SU-DHL-6 (cell line): ENCODE data around the gene FANCF.

Experiments
- H2AFZ ChIP-seq: fragments of 200-600 bp; sonication (generic); 2 replicates; pipeline ENCODE4 v1.6.1; 2014; ENCODE audit warnings: low read depth, mild to moderate bottlenecking, moderate library complexity, mixed read lengths, antibody characterized with exemption, low read length; ENCODE audit not compliant: severe bottlenecking
- H3F3A ChIP-seq: fragments of 200-600 bp; shearing (Covaris generic); 2 replicates; pipeline ENCODE4 v1.6.0; 2016; ENCODE audit warnings: antibody characterized with exemption, mild to moderate bottlenecking; ENCODE audit not compliant: insufficient read depth
- H3K27ac ChIP-seq: fragments of 200-600 bp; sonication (generic); 2 replicates; pipeline ENCODE4 v1.5.1; 2016; ENCODE audit warnings: low read depth, mild to moderate bottlenecking, low read length, moderate library complexity, mixed read lengths
- H3K27me3 ChIP-seq: fragments of 200-600 bp; sonication (generic), shearing (Covaris generic); 2 replicates; pipeline ENCODE4 v1.6.0; 2014; ENCODE audit warnings: mild to moderate bottlenecking, low read length
- H3K36me3 ChIP-seq: fragments of 200-600 bp; sonication (generic); 2 replicates; pipeline ENCODE4 v1.6.1; 2014; ENCODE audit warnings: mild to moderate bottlenecking, low read length, mixed read lengths
- H3K4me2 ChIP-seq: fragments of 300-600, 200-600 bp; shearing (Covaris generic), sonication (generic); 2 replicates; pipeline ENCODE4 v1.6.0; 2014; ENCODE audit warnings: low read length, low read depth, mild to moderate bottlenecking; ENCODE audit not compliant: poor library complexity, severe bottlenecking
- H3K4me3 ChIP-seq: fragments of 200-600 bp; sonication (generic); 2 replicates; pipeline ENCODE4 v1.5.1; 2014; ENCODE audit warnings: antibody characterized with exemption, low read length, mild to moderate bottlenecking, mixed read lengths; ENCODE audit not compliant: insufficient read depth, poor library complexity, severe bottlenecking
- H3K79me2 ChIP-seq: fragments of 200-600 bp; sonication (generic); 2 replicates; pipeline ENCODE4 v1.6.1; 2014; ENCODE audit warnings: mild to moderate bottlenecking, low read length, moderate library complexity; ENCODE audit not compliant: insufficient read depth
- H3K9ac ChIP-seq: fragments of 200-600 bp; sonication (generic); 2 replicates; pipeline ENCODE4 v1.7.0; 2014; ENCODE audit warnings: mild to moderate bottlenecking, low read length
- H3K9me2 ChIP-seq: fragments of 200-600 bp; sonication (generic); replicated peaks from 2 replicates; pipeline ENCODE4 v1.6.1; 2014; ENCODE audit warnings: low read length; ENCODE audit not compliant: insufficient read depth
- H3K9me3 ChIP-seq: fragments of 200-600 bp; sonication (generic); 2 replicates; pipeline ENCODE4 v1.6.1; 2014; ENCODE audit warnings: low read length, mixed read lengths; ENCODE audit not compliant: insufficient read depth
- H4K20me1 ChIP-seq: fragments of 200-600 bp; sonication (generic); 2 replicates; pipeline ENCODE4 v1.6.1; 2014; ENCODE audit warnings: low read depth, mild to moderate bottlenecking, antibody characterized with exemption, low read length, moderate library complexity, mixed read lengths
- CTCF ChIP-seq: fragments of 200-600 bp; sonication (generic); IDR thresholded peaks from one replicate; pipeline ENCODE4 v1.5.1; 2017; ENCODE audit warnings: antibody characterized with exemption, mild to moderate bottlenecking, low read length, moderate library complexity; ENCODE audit not compliant: insufficient read depth, poor library complexity, severe bottlenecking
- EZH2phosphoT487 ChIP-seq: fragments of 200-600 bp; sonication (generic), shearing (Covaris generic); conservative IDR thresholded peaks from 2 replicates; pipeline ENCODE4 v1.6.1; 2018; ENCODE audit warnings: mild to moderate bottlenecking, antibody characterized with exemption, low read length, moderate library complexity, mixed read lengths

The FANCF gene

GRCh38 chr11:22670830-22671229 is 45.2 kb upstream of the FANCF start:
- no peaks in the 10 kb centered on the region for H3F3A ChIP-seq
- no peak overlapping the region for H3K27ac ChIP-seq
- no peaks in the 10 kb centered on the region for H3K9me2 ChIP-seq
- no peak for TF ChIP-seq EZH2phosphoT487
- TF ChIP-seq CTCF = no peak
- H4K20me1 ChIP-seq = no peaks in the 10 kb centered on the region
- H2AFZ ChIP-seq = no peak overlapping the region
- H3K4me3 ChIP-seq = no peak overlapping the region
- no peaks in the 10 kb centered on the region for H3K79me2 ChIP-seq
- H3K4me2 ChIP-seq = no peak overlapping the region
- no peaks in the 10 kb centered on the region for H3K36me3 ChIP-seq
- no peaks in the 10 kb centered on the region for H3K9me3 ChIP-seq
- H3K9ac ChIP-seq = no peak overlapping the region
- H3K27me3 ChIP-seq = no peaks in the 10 kb centered on the region

- H3K4me2 ChIP-seq = no peak overlapping the region
- no peak overlapping the region for H2AFZ ChIP-seq
- H3K4me3 ChIP-seq = no peak overlapping the region
- no peaks in the 10 kb centered on the region for H3K79me2 ChIP-seq
- no peaks in the 10 kb centered on the region for H3F3A ChIP-seq
- no peaks in the 10 kb centered on the region for H4K20me1 ChIP-seq
- H3K9ac ChIP-seq = no peak overlapping the region
- no peaks in the 10 kb centered on the region for H3K27me3 ChIP-seq
- TF ChIP-seq EZH2phosphoT487 (no peak), CTCF (no peak)
- H3K9me2 ChIP-seq = no peaks in the 10 kb centered on the region
- no peak overlapping the region for H3K27ac ChIP-seq
- no peaks in the 10 kb centered on the region for H3K36me3 ChIP-seq
- no peaks in the 10 kb centered on the region for H3K9me3 ChIP-seq
Observed at GRCh38 chr11:22669368-22669767, 43.7 kb upstream of the FANCF start.

GRCh38 chr11:22668005-22668796 is 42.6 kb upstream of the FANCF start:
- no peaks in the 10 kb centered on the region for H3F3A ChIP-seq
- no peaks in the 10 kb centered on the region for H3K9me3 ChIP-seq
- TF ChIP-seq CTCF (no peak), EZH2phosphoT487 (no peak)
- no peaks in the 10 kb centered on the region for H3K79me2 ChIP-seq
- H3K36me3 ChIP-seq = no peaks in the 10 kb centered on the region
- no peaks in the 10 kb centered on the region for H3K27me3 ChIP-seq
- H3K9me2 ChIP-seq = no peaks in the 10 kb centered on the region
- no peaks in the 10 kb centered on the region for H4K20me1 ChIP-seq
- H3K4me3 ChIP-seq = no peak overlapping the region
- H3K27ac ChIP-seq = no peak overlapping the region
- H3K9ac ChIP-seq = no peak overlapping the region
- H3K4me2 ChIP-seq = no peak overlapping the region
- no peak overlapping the region for H2AFZ ChIP-seq
